IMR-90 (cell line): Measurements from ENCODE around the gene CDK5R1. TPM values are rescaled to one million over a fixed set of nuclear protein-coding genes. Genes with fewer than 3 reads are reported as not detected.

Experiments used
- ATAC-seq: fragments of 200-7000 bp; cut with Tn5 transposase; 2 replicates; pipeline ENCODE4 v1.9.1; 2020; ENCODE audit warnings: low read depth, mild to moderate bottlenecking, moderate library complexity
- BruUV-seq: library from RNA; stranded (reverse); fragments of 400-500 nt; replicated peaks from 2 replicates; lab custom pipeline; 2021; lab: Mats Ljungman, UMichigan
- CTCF ChIA-PET: fragments of 300-600 bp; formaldehyde crosslinking; extraction: SDS; loops from one replicate; lab custom pipeline; 2021; ENCODE audit warnings: antibody characterized with exemption; lab: Yijun Ruan, JAX
- POLR2A ChIA-PET: fragments of 300-600 bp; sonication (Branson Sonifier 250); formaldehyde crosslinking; loops from one replicate; lab custom pipeline; 2022; ENCODE audit warnings: antibody characterized with exemption; ENCODE audit not compliant: unreplicated experiment; lab: Charles Lee
- DNase-seq: peaks from one replicate; pipeline ENCODE4 v3.0.0; 2013
- H2AFZ ChIP-seq: replicated peaks from 2 replicates; pipeline ENCODE3; 2013; ENCODE audit warnings: low read length, mild to moderate bottlenecking; ENCODE audit not compliant: poor library complexity
- H2AK5ac ChIP-seq: 2 replicates; pipeline ENCODE4 v1.6.1; 2013; ENCODE audit warnings: low read depth, low read length, inconsistent platforms
- H2AK9ac ChIP-seq: replicated peaks from 2 replicates; pipeline ENCODE3; 2013; ENCODE audit warnings: mild to moderate bottlenecking, low read depth, low read length, moderate library complexity; ENCODE audit not compliant: poor library complexity
- H2BK120ac ChIP-seq: 2 replicates; pipeline ENCODE4 v1.6.1; 2013; ENCODE audit warnings: low read depth, low read length, inconsistent platforms
- H2BK15ac ChIP-seq: 3 replicates; pipeline ENCODE4 v1.6.1; 2013; ENCODE audit warnings: low read depth, low read length, inconsistent platforms
- H2BK20ac ChIP-seq: 2 replicates; pipeline ENCODE4 v1.6.1; 2013; ENCODE audit warnings: low read depth, mild to moderate bottlenecking, inconsistent platforms, low read length, moderate library complexity
- H2BK5ac ChIP-seq: 2 replicates; pipeline ENCODE4 v1.6.1; 2013; ENCODE audit warnings: mild to moderate bottlenecking, low read depth, low read length, inconsistent platforms; ENCODE audit not compliant: poor library complexity, severe bottlenecking
- H3K14ac ChIP-seq: replicated peaks from 2 replicates; pipeline ENCODE4 v1.6.1; 2013; ENCODE audit warnings: low read depth, low read length, inconsistent platforms
- H3K18ac ChIP-seq: 2 replicates; pipeline ENCODE4 v1.6.1; 2013; ENCODE audit warnings: low read depth, low read length, control low read depth
- H3K23ac ChIP-seq: 2 replicates; pipeline ENCODE4 v1.6.1; 2013; ENCODE audit warnings: low read depth, low read length, inconsistent platforms
- H3K27ac ChIP-seq: 2 replicates; pipeline ENCODE4 v1.5.1; 2013; ENCODE audit warnings: mild to moderate bottlenecking, control low read depth, low read length; ENCODE audit not compliant: insufficient read depth
- H3K27me3 ChIP-seq: 2 replicates; pipeline ENCODE4 v1.6.1; 2013; ENCODE audit warnings: low read length; ENCODE audit not compliant: control insufficient read depth, insufficient read depth
- H3K36me3 ChIP-seq: 2 replicates; pipeline ENCODE4 v1.6.1; 2013; ENCODE audit warnings: low read length, mixed read lengths; ENCODE audit not compliant: control insufficient read depth, insufficient read depth
- H3K4ac ChIP-seq: 2 replicates; pipeline ENCODE4 v1.6.1; 2013; ENCODE audit warnings: low read depth, low read length, inconsistent platforms
- H3K4me1 ChIP-seq: 2 replicates; pipeline ENCODE4 v1.6.1; 2013; ENCODE audit warnings: low read length, mixed read lengths; ENCODE audit not compliant: control insufficient read depth, insufficient read depth
- H3K4me2 ChIP-seq: 2 replicates; pipeline ENCODE4 v1.6.1; 2013; ENCODE audit warnings: low read depth, mild to moderate bottlenecking, control low read depth, low read length, moderate library complexity
- H3K4me3 ChIP-seq: 2 replicates; pipeline ENCODE4 v1.5.1; 2013; ENCODE audit warnings: low read depth, mild to moderate bottlenecking, control low read depth, low read length, moderate library complexity; ENCODE audit not compliant: insufficient read depth
- H3K56ac ChIP-seq: 2 replicates; pipeline ENCODE4 v1.6.1; 2013; ENCODE audit warnings: low read length, inconsistent platforms; ENCODE audit not compliant: insufficient read depth; ENCODE audit errors: extremely low read depth
- H3K79me1 ChIP-seq, 2 experiments: 2 replicates each; pipeline ENCODE4 v1.6.1; 2013; ENCODE audit warnings: low read length in 2 of 2, inconsistent platforms in 1 of 2, low read depth in 1 of 2
- H3K9ac ChIP-seq: 2 replicates; pipeline ENCODE4 v1.6.1; 2013; ENCODE audit warnings: low read depth, low read length, control low read depth
- H3K9me1 ChIP-seq: 2 replicates; pipeline ENCODE4 v1.6.1; 2013; ENCODE audit warnings: low read length, inconsistent platforms; ENCODE audit not compliant: insufficient read depth
- H3K9me3 ChIP-seq: 2 replicates; pipeline ENCODE4 v1.6.1; 2013; ENCODE audit warnings: low read length; ENCODE audit not compliant: control insufficient read depth, insufficient read depth
- H4K20me1 ChIP-seq: 2 replicates; pipeline ENCODE4 v1.6.1; 2013; ENCODE audit warnings: low read length, inconsistent platforms; ENCODE audit not compliant: insufficient read depth
- H4K5ac ChIP-seq: 2 replicates; pipeline ENCODE4 v1.6.1; 2013; ENCODE audit warnings: mild to moderate bottlenecking, low read depth, low read length, control low read depth
- H4K8ac ChIP-seq, 2 experiments: 2 replicates each; pipeline ENCODE4 v1.6.1; 2013; ENCODE audit warnings: low read depth in 2 of 2, low read length in 2 of 2, control low read depth in 1 of 2, inconsistent platforms in 1 of 2
- H4K91ac ChIP-seq: 2 replicates; pipeline ENCODE4 v1.6.1; 2013; ENCODE audit warnings: low read depth, low read length, inconsistent platforms; ENCODE audit not compliant: insufficient read depth
- BHLHE40 ChIP-seq: fragments of 150-350 bp; IDR thresholded peaks from 2 replicates; pipeline ENCODE4 v1.6.1; 2016; ENCODE audit warnings: mild to moderate bottlenecking, low read depth, low read length
- CEBPB ChIP-seq: IDR thresholded peaks from 2 replicates; pipeline ENCODE4 v1.6.1; 2012; ENCODE audit warnings: low read depth, low read length, improper control_type of control experiment
- CHD1 ChIP-seq: IDR thresholded peaks from 2 replicates; pipeline ENCODE4 v1.6.1; 2012; ENCODE audit warnings: low read depth, low read length, improper control_type of control experiment
- FOS ChIP-seq: fragments of 150-350 bp; IDR thresholded peaks from 2 replicates; pipeline ENCODE4 v1.6.1; 2016; ENCODE audit warnings: low read depth, low read length
- MAFK ChIP-seq: IDR thresholded peaks from 2 replicates; pipeline ENCODE4 v1.6.1; 2012; ENCODE audit warnings: low read depth, low read length, improper control_type of control experiment
- MAZ ChIP-seq: IDR thresholded peaks from 2 replicates; pipeline ENCODE4 v1.6.1; 2012; ENCODE audit warnings: low read depth, mild to moderate bottlenecking, low read length, improper control_type of control experiment, moderate library complexity, borderline replicate concordance
- MXI1 ChIP-seq: IDR thresholded peaks from 2 replicates; pipeline ENCODE4 v1.6.1; 2012; ENCODE audit warnings: low read depth, mild to moderate bottlenecking, low read length, moderate library complexity, borderline replicate concordance
- NFE2L2 ChIP-seq: fragments of 150-350 bp; IDR thresholded peaks from 2 replicates; pipeline ENCODE4 v1.6.1; 2016; ENCODE audit warnings: low read depth, mild to moderate bottlenecking, low read length
- POLR2A ChIP-seq: IDR thresholded peaks from 2 replicates; pipeline ENCODE4 v1.6.1; 2012; ENCODE audit warnings: mild to moderate bottlenecking, low read depth, low read length
- RAD21 ChIP-seq: IDR thresholded peaks from 2 replicates; pipeline ENCODE4 v1.6.1; 2012; ENCODE audit warnings: low read length, improper control_type of control experiment
- RCOR1 ChIP-seq: IDR thresholded peaks from 2 replicates; pipeline ENCODE4 v1.6.1; 2012; ENCODE audit warnings: mild to moderate bottlenecking, low read length, improper control_type of control experiment; ENCODE audit not compliant: insufficient replicate concordance
- RFX5 ChIP-seq: IDR thresholded peaks from 2 replicates; pipeline ENCODE4 v1.8.0; 2012; ENCODE audit warnings: low read depth, mild to moderate bottlenecking, low read length, moderate library complexity
- SMC3 ChIP-seq: fragments of 150-350 bp; IDR thresholded peaks from 2 replicates; pipeline ENCODE4 v1.6.1; 2016; ENCODE audit warnings: low read depth, mild to moderate bottlenecking, antibody characterized with exemption, low read length, moderate library complexity
- WGBS, 2 experiments: methylation state at CpG; one replicate each; pipeline versions ENCODE4 v1.1.5 to v1.1.7; 2013; ENCODE audit warnings: missing lambda C conversion rate in 2 of 2; ENCODE audit not compliant: insufficient read length in 1 of 2; ENCODE audit errors: extremely low coverage in 2 of 2; 5-methylcytosine and 5-hydroxymethylcytosine counted together
- dilution Hi-C: fragments of 300-500 bp; cut with HindIII; formaldehyde crosslinking; loops from one replicate; pipeline ENCODE4 v1.14.3; 2018; ENCODE audit warnings: low sequenced_read_pairs; ENCODE audit not compliant: unreplicated experiment
- in situ Hi-C: fragments of 300-500 bp; cut with MboI; formaldehyde crosslinking; loops from 3 replicates; pipeline ENCODE4 v1.14.3; 2019; ENCODE audit warnings: low sequenced_read_pairs, inconsistent platforms, mixed read lengths
- intact Hi-C: fragments of 100-400 bp; cut with micrococcal nuclease; formaldehyde crosslinking; loops from 2 replicates; pipeline ENCODE4 v1.10.0; 2022
- polyA plus RNA-seq, 3 experiments: library from polyadenylated mRNA; depleted of rRNA; stranded (reverse); fragments of >200 nt; gene quantifications; 2 replicates each; pipeline ENCODE4 v1.2.3, GENCODE V29; 2012; ENCODE audit warnings: low replicate concordance in 1 of 3
- total RNA-seq: library from RNA; depleted of rRNA; stranded (reverse); fragments of >200 nt; gene quantifications from 2 replicates; pipeline ENCODE4 v1.2.3, GENCODE V29; 2012
- TF ChIP-seq, protein P1 (sequence below): fragments of 150-350 bp; IDR thresholded peaks from 2 replicates; pipeline ENCODE4 v1.6.1; 2017; ENCODE audit warnings: mild to moderate bottlenecking, antibody characterized with exemption, low read length, low read depth
- TF ChIP-seq, protein P2 (sequence below): conservative IDR thresholded peaks from 2 replicates; pipeline ENCODE4 v1.5.1; 2012; ENCODE audit warnings: mild to moderate bottlenecking, low read depth, low read length, improper control_type of control experiment
- TF ChIP-seq, protein P3 (sequence below): fragments of 150-350 bp; IDR thresholded peaks from 2 replicates; pipeline ENCODE4 v1.6.1; 2016; ENCODE audit warnings: low read depth, mild to moderate bottlenecking, low read length, moderate library complexity, borderline replicate concordance

The CDK5R1 gene
- total and polyA plus RNA-seq, 2 of the 4 experiments (the other 2 are of a cell fraction) = 0.36 to 0.74 TPM

DNA sequence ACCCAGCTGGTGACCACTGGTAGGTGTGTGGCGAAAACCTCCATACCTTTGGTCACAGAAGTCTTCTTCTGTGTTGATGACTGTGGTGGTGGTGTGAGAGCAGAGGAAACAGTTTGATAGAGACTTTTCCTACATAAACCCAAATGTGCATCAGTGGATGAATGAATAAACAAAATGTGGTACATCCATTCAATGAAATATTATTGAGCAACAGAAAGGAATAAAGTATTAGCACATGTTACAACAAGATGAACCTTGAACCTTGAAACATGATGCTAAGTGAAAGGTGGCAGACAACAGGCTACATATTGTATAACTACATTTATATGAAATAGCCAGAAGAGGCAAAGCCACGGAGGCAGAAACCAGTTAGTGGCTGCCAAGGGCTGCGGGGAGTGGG is 15.2 kb downstream of the CDK5R1 start:
- Histone ChIP-seq H2BK15ac (no peak overlapping the region), H4K91ac (no peak overlapping the region), H2AFZ (no peak overlapping the region), H3K4me2 (no peak overlapping the region), H3K9ac (no peak overlapping the region), H2AK5ac (no peak overlapping the region), H4K20me1 (no peaks in the 10 kb centered on the region), H2AK9ac (no peak overlapping the region), H3K27me3 (peaks cover 6% of the 10 kb centered on the region; the same call in 1 of the 2 replicates), H3K23ac (no peak overlapping the region), H3K9me3 (no peaks in the 10 kb centered on the region), H3K4me3 (no peak overlapping the region), H3K27ac (no peak overlapping the region), H2BK5ac (no peak overlapping the region), H3K79me1 (no peaks in the 10 kb centered on the region), H3K4ac (no peak overlapping the region), H3K36me3 (no peaks in the 10 kb centered on the region), H3K56ac (no peak overlapping the region), H4K5ac (no peak overlapping the region), H4K8ac (no peak overlapping the region), H3K9me1 (peaks cover 7% of the 10 kb centered on the region; the same call in 1 of the 2 replicates), H3K14ac (no peak overlapping the region), H2BK20ac (no peak overlapping the region), H3K4me1 (peaks cover 16% of the 10 kb centered on the region), H3K18ac (no peak overlapping the region), H2BK120ac (no peak overlapping the region)
- intact Hi-C loops (no loop called here), in situ Hi-C loops (no loop called here), dilution Hi-C loops (no loop called here)
- POLR2A ChIA-PET = no interaction called here
- no TSS peak for BruUV-seq
- DNase-seq = no peak
- WGBS, 2 experiments = no CpG with 5 or more reads among the region's 3 CpGs
- TF ChIP-seq, protein P1, sequence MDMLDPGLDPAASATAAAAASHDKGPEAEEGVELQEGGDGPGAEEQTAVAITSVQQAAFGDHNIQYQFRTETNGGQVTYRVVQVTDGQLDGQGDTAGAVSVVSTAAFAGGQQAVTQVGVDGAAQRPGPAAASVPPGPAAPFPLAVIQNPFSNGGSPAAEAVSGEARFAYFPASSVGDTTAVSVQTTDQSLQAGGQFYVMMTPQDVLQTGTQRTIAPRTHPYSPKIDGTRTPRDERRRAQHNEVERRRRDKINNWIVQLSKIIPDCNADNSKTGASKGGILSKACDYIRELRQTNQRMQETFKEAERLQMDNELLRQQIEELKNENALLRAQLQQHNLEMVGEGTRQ = no peak
- TF ChIP-seq FOS (no peak), BHLHE40 (no peak), CEBPB (no peak), SMC3 (no peak), RAD21 (no peak), MAFK (no peak), NFE2L2 (no peak), CHD1 (no peak), POLR2A (no peak), RCOR1 (no peak), RFX5 (no peak), MXI1 (no peak), MAZ (no peak)
- TF ChIP-seq, protein P2, sequence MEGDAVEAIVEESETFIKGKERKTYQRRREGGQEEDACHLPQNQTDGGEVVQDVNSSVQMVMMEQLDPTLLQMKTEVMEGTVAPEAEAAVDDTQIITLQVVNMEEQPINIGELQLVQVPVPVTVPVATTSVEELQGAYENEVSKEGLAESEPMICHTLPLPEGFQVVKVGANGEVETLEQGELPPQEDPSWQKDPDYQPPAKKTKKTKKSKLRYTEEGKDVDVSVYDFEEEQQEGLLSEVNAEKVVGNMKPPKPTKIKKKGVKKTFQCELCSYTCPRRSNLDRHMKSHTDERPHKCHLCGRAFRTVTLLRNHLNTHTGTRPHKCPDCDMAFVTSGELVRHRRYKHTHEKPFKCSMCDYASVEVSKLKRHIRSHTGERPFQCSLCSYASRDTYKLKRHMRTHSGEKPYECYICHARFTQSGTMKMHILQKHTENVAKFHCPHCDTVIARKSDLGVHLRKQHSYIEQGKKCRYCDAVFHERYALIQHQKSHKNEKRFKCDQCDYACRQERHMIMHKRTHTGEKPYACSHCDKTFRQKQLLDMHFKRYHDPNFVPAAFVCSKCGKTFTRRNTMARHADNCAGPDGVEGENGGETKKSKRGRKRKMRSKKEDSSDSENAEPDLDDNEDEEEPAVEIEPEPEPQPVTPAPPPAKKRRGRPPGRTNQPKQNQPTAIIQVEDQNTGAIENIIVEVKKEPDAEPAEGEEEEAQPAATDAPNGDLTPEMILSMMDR = no peak
- TF ChIP-seq, protein P3, sequence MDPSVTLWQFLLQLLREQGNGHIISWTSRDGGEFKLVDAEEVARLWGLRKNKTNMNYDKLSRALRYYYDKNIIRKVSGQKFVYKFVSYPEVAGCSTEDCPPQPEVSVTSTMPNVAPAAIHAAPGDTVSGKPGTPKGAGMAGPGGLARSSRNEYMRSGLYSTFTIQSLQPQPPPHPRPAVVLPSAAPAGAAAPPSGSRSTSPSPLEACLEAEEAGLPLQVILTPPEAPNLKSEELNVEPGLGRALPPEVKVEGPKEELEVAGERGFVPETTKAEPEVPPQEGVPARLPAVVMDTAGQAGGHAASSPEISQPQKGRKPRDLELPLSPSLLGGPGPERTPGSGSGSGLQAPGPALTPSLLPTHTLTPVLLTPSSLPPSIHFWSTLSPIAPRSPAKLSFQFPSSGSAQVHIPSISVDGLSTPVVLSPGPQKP = no peak
- ATAC-seq = no peak
- CTCF ChIA-PET = no interaction called here
